HG03354 (cell line): ENCODE results near the gene C17orf107.
"Not testable (repeated sequence)": the region's sequence is repeated elsewhere in the genome, so short reads cannot be mapped to it uniquely, and the experiment has no call there.

Experiments used
- ATAC-seq: cut with Tn5 transposase; IDR thresholded peaks from one replicate; pipeline ENCODE4 v1.9.1; 2021; ENCODE audit warnings: mild to moderate bottlenecking; ENCODE audit not compliant: unreplicated experiment, poor library complexity, severe bottlenecking

C17orf107 gene

DNA sequence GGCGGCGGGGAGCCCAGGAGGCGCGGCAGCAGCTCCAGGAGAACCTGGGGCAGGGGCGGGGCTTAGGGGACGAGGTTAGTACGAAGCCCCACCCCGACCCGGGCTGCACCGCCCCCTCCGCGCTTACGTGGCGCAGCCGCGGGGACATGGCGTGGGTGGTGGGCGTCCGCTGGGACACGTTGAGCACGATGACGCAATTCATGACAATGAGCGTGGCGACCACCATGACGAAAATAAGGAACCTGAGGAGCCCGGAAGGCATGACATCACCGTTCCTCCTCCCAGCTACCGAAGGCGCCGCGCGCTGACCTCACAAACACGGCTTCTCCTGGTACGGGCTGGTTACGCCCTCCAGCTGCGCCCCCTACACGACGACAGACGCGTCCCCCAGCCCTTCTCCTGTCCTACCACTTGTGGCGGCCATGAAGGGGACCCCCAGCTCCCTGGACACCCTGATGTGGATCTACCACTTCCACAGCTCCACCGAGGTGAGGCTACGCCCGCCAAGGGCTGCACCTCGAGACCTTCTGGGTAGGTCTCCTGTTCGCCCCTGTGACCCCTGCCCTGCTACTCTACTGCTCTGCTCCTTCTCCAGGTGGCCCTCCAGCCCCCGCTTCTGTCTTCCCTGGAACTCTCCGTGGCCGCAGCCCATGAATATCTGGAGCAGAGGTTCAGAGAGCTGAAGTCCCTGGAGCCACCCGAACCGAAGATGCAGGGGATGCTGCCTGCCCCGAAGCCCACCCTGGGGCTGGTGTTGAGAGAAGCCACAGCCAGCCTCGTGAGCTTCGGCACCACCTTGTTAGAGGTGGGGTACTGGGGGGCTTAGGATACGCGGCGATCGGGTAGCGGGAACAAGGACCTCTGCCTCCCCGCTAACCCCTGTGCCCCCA lies at the start of gene C17orf107:
C17orf107 (plus strand) TSS at position 196 of the 890 bp plus-strand sequence; CDS start at position 423, 227 bp downstream.
- no peak for ATAC-seq

DNA sequence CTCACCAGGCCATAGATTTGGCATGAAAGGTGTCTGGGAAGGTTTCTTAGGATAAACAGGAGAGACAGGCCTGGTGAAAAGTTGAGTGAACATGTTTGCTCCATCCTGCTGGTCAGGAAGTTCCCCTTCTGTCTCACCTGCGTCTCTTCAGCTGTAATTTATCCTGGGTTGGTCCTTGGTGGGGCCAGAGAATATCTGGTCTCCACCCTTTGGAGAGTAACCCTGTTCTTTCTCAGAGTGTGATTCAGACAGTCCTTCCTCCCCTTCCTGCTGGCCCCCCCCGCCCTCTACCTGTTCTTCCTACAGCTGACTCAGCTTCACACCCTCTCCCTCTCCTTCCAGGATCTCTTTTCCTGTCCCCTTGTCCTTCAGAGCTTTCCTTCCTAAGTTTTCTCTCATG lies 49.1 kb upstream of the C17orf107 start:
- ATAC-seq, result no peak

DNA sequence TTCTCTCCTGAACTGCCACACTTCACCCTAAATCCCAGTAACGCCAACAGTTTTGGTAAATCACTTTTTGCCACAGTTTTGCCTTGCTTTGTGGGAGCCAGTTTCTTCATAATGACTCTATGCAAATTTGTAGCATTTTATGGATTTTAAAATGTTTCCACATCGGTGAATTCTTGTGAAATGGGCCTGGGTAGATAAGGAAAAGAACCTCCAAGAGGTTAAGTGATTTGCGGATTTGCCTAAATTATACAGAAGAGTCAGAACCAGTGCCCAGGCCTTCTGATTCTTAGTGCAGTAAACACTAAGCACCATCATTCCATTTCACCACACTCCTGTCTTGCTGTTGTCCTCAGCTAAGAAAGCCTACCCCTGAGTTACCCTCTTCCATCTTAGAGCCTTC lies 48.3 kb upstream of the C17orf107 start:
- no peak for ATAC-seq

- ATAC-seq, result no peak
Observed at GRCh38 chr17:4852567-4853207, 46.6 kb upstream of the C17orf107 start.

- no peak for ATAC-seq
Observed at GRCh38 chr17:4853208-4853671, 46.1 kb upstream of the C17orf107 start.

- ATAC-seq, result no peak
Observed at GRCh38 chr17:4854111-4854681, 45.1 kb upstream of the C17orf107 start.

- no peak for ATAC-seq
Observed at GRCh38 chr17:4856271-4856936, 42.9 kb upstream of the C17orf107 start.

DNA sequence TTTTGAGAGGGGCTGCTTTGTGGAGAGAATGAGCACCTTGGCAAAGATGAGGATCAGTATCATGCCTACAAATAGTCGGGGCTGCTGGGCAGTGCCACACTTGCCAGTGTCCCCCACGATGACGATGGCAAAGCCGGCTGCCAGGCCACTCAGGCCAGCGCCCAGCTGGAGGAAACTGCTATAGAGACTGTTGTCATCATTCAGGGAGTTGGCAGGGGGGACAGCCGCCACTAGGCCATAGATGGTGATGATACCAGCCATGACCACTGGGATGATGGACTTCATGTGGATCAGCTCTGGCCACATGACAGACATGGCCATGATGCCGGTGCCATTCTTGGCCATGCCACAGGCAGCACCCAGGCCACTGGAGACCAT lies 42.4 kb upstream of the C17orf107 start:
- no peak for ATAC-seq

- ATAC-seq, result not testable (repeated sequence)
Observed at GRCh38 chr17:4857347-4857746, 42.0 kb upstream of the C17orf107 start.

GRCh38 chr17:4858068-4858881 lies 41.1 kb upstream of the C17orf107 start:
- no peak for ATAC-seq

DNA sequence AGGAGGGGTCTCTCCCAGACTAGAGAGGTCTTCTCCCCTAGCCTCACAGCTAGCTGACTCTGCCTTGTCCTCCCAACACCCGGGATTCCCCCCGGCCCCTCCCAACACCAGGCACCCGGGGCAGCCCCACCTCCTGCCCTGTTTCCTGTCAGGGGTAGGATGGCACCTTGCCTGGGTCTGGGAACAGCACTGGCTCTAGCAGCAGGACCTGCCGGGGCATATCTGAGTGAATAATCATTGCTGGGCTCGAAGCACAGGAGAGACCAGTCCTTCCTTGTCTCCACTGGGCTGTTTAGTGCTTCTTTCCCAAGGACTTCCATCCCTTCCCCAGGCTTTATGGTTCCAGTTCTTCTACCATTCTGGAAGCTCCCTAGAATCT lies 40.5 kb upstream of the C17orf107 start:
- ATAC-seq, result no peak

- no peak for ATAC-seq
Observed at GRCh38 chr17:4859816-4860625, 39.3 kb upstream of the C17orf107 start.

DNA sequence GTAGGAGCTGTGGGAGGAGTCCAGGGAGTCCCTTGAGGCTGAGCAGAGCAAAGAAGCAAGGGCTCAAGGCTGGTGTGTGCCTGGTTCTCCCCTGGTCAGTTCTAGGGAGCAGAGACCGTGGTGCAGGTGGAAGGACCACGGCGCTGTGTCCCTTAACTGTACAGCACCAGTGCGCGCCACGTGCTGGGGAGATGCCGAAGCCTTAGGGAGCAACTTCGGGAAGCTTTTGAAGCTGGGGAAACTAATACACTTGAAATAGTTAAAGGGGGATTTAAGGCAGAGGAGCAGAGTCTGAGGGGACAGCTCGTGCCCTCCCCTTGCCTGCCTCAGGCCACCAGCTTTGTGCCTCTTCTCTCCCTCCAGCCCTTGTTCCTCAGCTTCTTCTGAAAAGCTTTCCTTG lies 38.7 kb upstream of the C17orf107 start:
- ATAC-seq, result no peak

- no peak for ATAC-seq
Observed at GRCh38 chr17:4861052-4861451, 38.3 kb upstream of the C17orf107 start.

DNA sequence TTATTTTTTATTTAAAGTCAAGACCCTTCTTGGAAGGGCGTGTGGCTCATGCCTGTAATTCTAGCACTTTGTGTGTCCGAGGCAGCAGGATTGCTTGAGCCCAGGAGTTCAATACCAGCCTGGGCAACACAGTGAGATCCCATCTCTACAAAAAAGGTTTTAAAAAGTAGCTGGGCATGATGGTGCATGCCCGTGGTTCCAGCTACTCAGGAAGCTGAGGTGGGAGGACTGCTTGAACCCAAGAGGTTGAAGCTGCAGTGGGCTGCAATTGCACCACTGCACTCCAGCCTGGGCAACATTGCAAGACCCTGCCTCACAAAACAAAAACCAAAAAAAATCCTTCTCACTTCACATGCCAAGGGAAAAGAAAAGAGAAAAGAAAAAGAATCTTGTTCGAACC lies 36.6 kb upstream of the C17orf107 start:
- no peak for ATAC-seq

GRCh38 chr17:4863321-4863720 lies 36.0 kb upstream of the C17orf107 start:
- ATAC-seq, result no peak

GRCh38 chr17:4867535-4867934 lies 31.8 kb upstream of the C17orf107 start:
- ATAC-seq, result not testable (repeated sequence)
